GM12878 (cell line): ENCODE results near the gene UCP1. TPM values are rescaled to one million over a fixed set of nuclear protein-coding genes. Genes with fewer than 3 reads are reported as not detected.

Experiments
- ATAC-seq: fragments of 200-7000 bp; cut with Tn5 transposase; 3 replicates; pipeline ENCODE4 v1.9.1; 2020; ENCODE audit warnings: mild to moderate bottlenecking, moderate library complexity
- BruUV-seq: library from RNA; stranded (reverse); fragments of 400-500 nt; replicated peaks from 2 replicates; lab custom pipeline; 2021; lab: Mats Ljungman, UMichigan
- CTCF ChIA-PET: fragments of 300-600 bp; sonication (Branson Sonifier 250); formaldehyde crosslinking; extraction: SDS; loops from one replicate; lab custom pipeline; 2021; ENCODE audit warnings: inconsistent platforms; lab: Yijun Ruan, JAX
- POLR2A ChIA-PET: fragments of 350-600 bp; formaldehyde crosslinking; extraction: SDS; loops from one replicate; lab custom pipeline; 2021; ENCODE audit warnings: inconsistent platforms; lab: Charles Lee
- RAD21 ChIA-PET: fragments of 300-600 bp; sonication (Branson Sonifier 250); formaldehyde crosslinking; loops from one replicate; lab custom pipeline; 2023; ENCODE audit warnings: antibody characterized with exemption; ENCODE audit not compliant: unreplicated experiment; lab: Charles Lee
- SMC1A ChIA-PET: fragments of 300-600 bp; sonication (Branson Sonifier 250); formaldehyde crosslinking; loops from one replicate; lab custom pipeline; 2023; ENCODE audit not compliant: unreplicated experiment, uncharacterized antibody; lab: Charles Lee
- DNase-seq: peaks from one replicate; pipeline ENCODE4 v3.0.0-alpha.2; 2011; ENCODE audit warnings: low read depth, low spot score
- FAIRE-seq: peaks from 3 replicates; lab custom pipeline; 2011; peaks lifted over from hg19 to GRCh38; lab: Jason Lieb, UNC
- H2AFZ ChIP-seq: 2 replicates; pipeline ENCODE4 v1.6.0; 2011; ENCODE audit warnings: low read depth, low read length, control low read depth; ENCODE audit not compliant: control insufficient read depth
- H3K27ac ChIP-seq: 2 replicates; pipeline ENCODE4 v1.5.1; 2011; ENCODE audit warnings: control low read depth; ENCODE audit not compliant: control insufficient read depth, insufficient read depth
- H3K27me3 ChIP-seq, 2 experiments: replicated peaks in 1 of 2; 2 replicates each; pipeline versions ENCODE4 v1.6.0 to v1.6.1; 2011; ENCODE audit warnings: low read length in 1 of 2; ENCODE audit not compliant: control insufficient read depth in 2 of 2, insufficient read depth in 2 of 2
- H3K36me3 ChIP-seq, 2 experiments: 2 replicates each; pipeline ENCODE4 v1.5.1; 2011; ENCODE audit warnings: low read length in 1 of 2; ENCODE audit not compliant: control insufficient read depth in 2 of 2, insufficient read depth in 2 of 2
- H3K4me1 ChIP-seq: 2 replicates; pipeline ENCODE4 v1.6.1; 2011; ENCODE audit warnings: mild to moderate bottlenecking, low read length, moderate library complexity, mixed read lengths; ENCODE audit not compliant: control insufficient read depth, insufficient read depth
- H3K4me2 ChIP-seq: 2 replicates; pipeline ENCODE4 v1.6.0; 2011; ENCODE audit warnings: control low read depth; ENCODE audit not compliant: control insufficient read depth, insufficient read depth
- H3K4me3 ChIP-seq: fragments of 200-600 bp; sonication (generic); 2 replicates; pipeline ENCODE4 v1.5.1; 2016
- H3K79me2 ChIP-seq: 2 replicates; pipeline ENCODE4 v1.6.0; 2011; ENCODE audit warnings: low read length; ENCODE audit not compliant: control insufficient read depth, insufficient read depth
- H3K9ac ChIP-seq: 2 replicates; pipeline ENCODE4 v1.8.0; 2011; ENCODE audit warnings: low read length, control low read depth, mixed read lengths; ENCODE audit not compliant: control insufficient read depth, insufficient read depth
- H3K9me3 ChIP-seq: replicated peaks from 3 replicates; pipeline ENCODE4 v1.5.1; 2011; ENCODE audit warnings: mild to moderate bottlenecking, low read length; ENCODE audit not compliant: control insufficient read depth, insufficient read depth
- H4K20me1 ChIP-seq: 2 replicates; pipeline ENCODE4 v1.6.0; 2011; ENCODE audit not compliant: control insufficient read depth, insufficient read depth
- ATF7 ChIP-seq: fragments of 450-650 bp; IDR thresholded peaks from 2 replicates; pipeline ENCODE4 v1.6.1; 2016; ENCODE audit warnings: low read depth, mild to moderate bottlenecking
- BACH1 ChIP-seq: fragments of 450-650 bp; IDR thresholded peaks from 2 replicates; pipeline ENCODE4 v1.6.1; 2017; ENCODE audit warnings: mild to moderate bottlenecking, borderline replicate concordance
- BCL11A ChIP-seq: IDR thresholded peaks from 2 replicates; pipeline ENCODE4 v1.6.1; 2011; ENCODE audit warnings: low read depth, low read length
- CHD4 ChIP-seq: fragments of 200-600 bp; sonication (generic); IDR thresholded peaks from 2 replicates; pipeline ENCODE4 v1.6.1; 2016; ENCODE audit warnings: mild to moderate bottlenecking
- CREM ChIP-seq: IDR thresholded peaks from 2 replicates; pipeline ENCODE4 v1.6.1; 2014; ENCODE audit warnings: antibody characterized with exemption, low read depth
- EED ChIP-seq: sonication (generic); IDR thresholded peaks from 2 replicates; pipeline ENCODE4 v1.6.1; 2016; ENCODE audit warnings: antibody characterized with exemption, low read depth
- EZH2 ChIP-seq: IDR thresholded peaks from 2 replicates; pipeline ENCODE4 v1.6.1; 2012; ENCODE audit warnings: low read depth, mild to moderate bottlenecking, control low read depth, inconsistent platforms, low read length, borderline replicate concordance; ENCODE audit not compliant: control insufficient read depth
- FOXK2 ChIP-seq: fragments of 450-650 bp; IDR thresholded peaks from 2 replicates; pipeline ENCODE4 v1.6.1; 2017; ENCODE audit warnings: mild to moderate bottlenecking, moderate library complexity
- GABPA ChIP-seq: IDR thresholded peaks from 2 replicates; pipeline ENCODE4 v1.6.1; 2014; ENCODE audit warnings: antibody characterized with exemption, low read depth, mild to moderate bottlenecking, inconsistent platforms
- MXI1 ChIP-seq: fragments of 150-350 bp; IDR thresholded peaks from 2 replicates; pipeline ENCODE4 v1.6.1; 2011; ENCODE audit warnings: low read depth, mild to moderate bottlenecking, inconsistent platforms, low read length, improper control_type of control experiment
- NR2F1 ChIP-seq: fragments of 450-650 bp; conservative IDR thresholded peaks from 2 replicates; pipeline ENCODE4 v1.6.1; 2017; ENCODE audit warnings: mild to moderate bottlenecking
- PML ChIP-seq: IDR thresholded peaks from 2 replicates; pipeline ENCODE4 v1.6.1; 2012; ENCODE audit warnings: low read length, inconsistent platforms
- POLR2AphosphoS5 ChIP-seq: IDR thresholded peaks from 2 replicates; pipeline ENCODE4 v1.6.1; 2011; ENCODE audit warnings: mild to moderate bottlenecking, low read length, inconsistent platforms
- RUNX3 ChIP-seq: IDR thresholded peaks from 2 replicates; pipeline ENCODE4 v1.6.1; 2012; ENCODE audit warnings: low read length, inconsistent platforms
- SIX5 ChIP-seq: IDR thresholded peaks from 2 replicates; pipeline ENCODE4 v1.6.1; 2011; ENCODE audit warnings: mild to moderate bottlenecking, low read depth, low read length, moderate library complexity; ENCODE audit not compliant: severe bottlenecking
- SUPT20H ChIP-seq: IDR thresholded peaks from 2 replicates; pipeline ENCODE4 v1.6.1; 2011; ENCODE audit warnings: low read depth, mild to moderate bottlenecking, low read length, moderate library complexity, borderline replicate concordance; ENCODE audit not compliant: control insufficient read depth
- ZZZ3 ChIP-seq: IDR thresholded peaks from 2 replicates; pipeline ENCODE4 v1.6.1; 2011; ENCODE audit warnings: low read depth; ENCODE audit not compliant: control insufficient read depth, insufficient read length
- WGBS: methylation state at CpG from one replicate; pipeline ENCODE4 v1.1.6; 2016; ENCODE audit warnings: low lambda C conversion rate; ENCODE audit not compliant: insufficient replicate concordance, insufficient coverage; ENCODE audit errors: missing lambda C conversion rate; 5-methylcytosine and 5-hydroxymethylcytosine counted together
- in situ Hi-C: fragments of 300-500 bp; cut with MboI; formaldehyde crosslinking; loops from 9 replicates; pipeline ENCODE4 v1.14.3; 2018; ENCODE audit warnings: mixed read lengths
- intact Hi-C: fragments of 100-400 bp; cut with micrococcal nuclease; formaldehyde crosslinking; loops from one replicate; pipeline ENCODE4 v1.14.2; 2022; ENCODE audit not compliant: unreplicated experiment
- polyA plus RNA-seq, 11 experiments: library from polyadenylated mRNA; depleted of rRNA in 4 of 11; unstranded in 6 of 11; stranded (reverse) in 5 of 11; fragments of >200 nt; fragmentation: Nextera tagmentation in 4 of 11; fragmentation: Illumina TruSeq in 1 of 11; extraction: Ambion mirVana in 4 of 11; extraction: Trizol in 1 of 11; gene quantifications; 1 replicate in 1 of 11; 2 replicates in 10 of 11; pipeline versions ENCODE4 v1.2.1 to v1.2.3, GENCODE V29; 2011 to 2016; ENCODE audit warnings: inconsistent platforms in 2 of 11, missing spikeins in 2 of 11, low read depth in 1 of 11
- total RNA-seq, 4 experiments: library from RNA; depleted of rRNA in 3 of 4; stranded (reverse); fragments of >200 nt in 3 of 4; fragmentation: Illumina TruSeq in 1 of 4; extraction: Trizol in 1 of 4; gene quantifications; 2 replicates each; pipeline versions ENCODE4 v1.2.1 to v1.2.3, GENCODE V29; 2013 to 2021
- TF ChIP-seq, protein P1 (sequence below): IDR thresholded peaks from 2 replicates; pipeline ENCODE4 v1.6.1; 2011; ENCODE audit warnings: mild to moderate bottlenecking, low read depth, low read length, moderate library complexity; ENCODE audit not compliant: insufficient replicate concordance
- TF ChIP-seq, protein P2 (sequence below): fragments of 450-650 bp; IDR thresholded peaks from 2 replicates; pipeline ENCODE4 v1.6.1; 2016; ENCODE audit warnings: mild to moderate bottlenecking

UCP1 gene
- total and polyA plus RNA-seq, 10 of the 15 experiments (the other 5 are each of a cell fraction or from before 2014, with no cell fraction given) = not detected

GRCh38 chr4:140579278-140579677, 10.5 kb upstream of the UCP1 start:
- intact Hi-C loops (no loop called here), in situ Hi-C loops (no loop called here)
- no peak for FAIRE-seq

DNA sequence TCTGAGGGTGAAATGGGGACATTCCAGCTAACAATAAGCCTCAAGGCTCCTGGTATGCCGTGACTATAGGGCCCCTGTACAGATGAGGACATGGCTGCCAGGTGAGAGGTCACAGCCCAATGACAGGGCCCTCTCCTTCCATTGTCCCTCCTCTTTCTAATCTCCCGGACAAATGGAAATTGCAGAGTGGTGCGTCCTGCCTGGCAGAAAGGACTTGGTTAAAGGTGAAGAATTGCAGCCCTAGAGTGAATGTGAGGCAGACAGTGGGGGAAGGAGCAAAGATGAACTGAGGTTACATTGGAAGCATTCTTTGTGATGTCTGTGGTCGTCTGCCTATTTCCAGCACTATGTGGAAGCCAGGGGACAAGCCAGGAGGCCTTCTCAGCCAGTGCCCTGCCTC, 6.7 kb upstream of the UCP1 start:
- no TSS peak for BruUV-seq
- DNase-seq (no peak), FAIRE-seq (no peak), ATAC-seq (no peak)
- Histone ChIP-seq H3K4me1 (no peaks in the 10 kb centered on the region), H3K4me3 (no peak overlapping the region), H3K9me3 (peaks cover 3% of the 10 kb centered on the region; the same call in 2 of the 3 replicates), H3K79me2 (no peaks in the 10 kb centered on the region), H3K36me3 (no peaks in the 10 kb centered on the region), H3K9ac (no peak overlapping the region), H4K20me1 (no peaks in the 10 kb centered on the region), H3K27me3 (peaks cover 0 to 15% of the 10 kb centered on the region in 2 experiments; a peak in 3 of 4 replicates), H3K4me2 (no peak overlapping the region), H2AFZ (no peak overlapping the region), H3K27ac (no peak overlapping the region)
- CTCF ChIA-PET = no interaction called here
- SMC1A ChIA-PET = interaction anchor here (1.1 kb wide), 1 partner anchor 33 kb away, joined by 3 read pairs; no protein-coding TSS in a partner anchor
- WGBS = 3% methylated on average over 4 of the region's 4 CpGs
- TF ChIP-seq, protein P1, sequence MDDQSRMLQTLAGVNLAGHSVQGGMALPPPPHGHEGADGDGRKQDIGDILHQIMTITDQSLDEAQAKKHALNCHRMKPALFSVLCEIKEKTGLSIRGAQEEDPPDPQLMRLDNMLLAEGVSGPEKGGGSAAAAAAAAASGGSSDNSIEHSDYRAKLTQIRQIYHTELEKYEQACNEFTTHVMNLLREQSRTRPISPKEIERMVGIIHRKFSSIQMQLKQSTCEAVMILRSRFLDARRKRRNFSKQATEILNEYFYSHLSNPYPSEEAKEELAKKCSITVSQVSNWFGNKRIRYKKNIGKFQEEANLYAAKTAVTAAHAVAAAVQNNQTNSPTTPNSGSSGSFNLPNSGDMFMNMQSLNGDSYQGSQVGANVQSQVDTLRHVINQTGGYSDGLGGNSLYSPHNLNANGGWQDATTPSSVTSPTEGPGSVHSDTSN = no peak
- TF ChIP-seq, protein P2, sequence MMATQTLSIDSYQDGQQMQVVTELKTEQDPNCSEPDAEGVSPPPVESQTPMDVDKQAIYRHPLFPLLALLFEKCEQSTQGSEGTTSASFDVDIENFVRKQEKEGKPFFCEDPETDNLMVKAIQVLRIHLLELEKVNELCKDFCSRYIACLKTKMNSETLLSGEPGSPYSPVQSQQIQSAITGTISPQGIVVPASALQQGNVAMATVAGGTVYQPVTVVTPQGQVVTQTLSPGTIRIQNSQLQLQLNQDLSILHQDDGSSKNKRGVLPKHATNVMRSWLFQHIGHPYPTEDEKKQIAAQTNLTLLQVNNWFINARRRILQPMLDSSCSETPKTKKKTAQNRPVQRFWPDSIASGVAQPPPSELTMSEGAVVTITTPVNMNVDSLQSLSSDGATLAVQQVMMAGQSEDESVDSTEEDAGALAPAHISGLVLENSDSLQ = no peak
- no peak for TF ChIP-seq CHD4
- no peak for TF ChIP-seq PML
- TF ChIP-seq CREM = no peak
- no peak for TF ChIP-seq RUNX3
- no peak for TF ChIP-seq POLR2AphosphoS5
- TF ChIP-seq SIX5 = no peak
- TF ChIP-seq BCL11A = no peak
- TF ChIP-seq GABPA = no peak
- no peak for TF ChIP-seq FOXK2
- TF ChIP-seq ATF7 = no peak
- POLR2A ChIA-PET = no interaction called here
- RAD21 ChIA-PET = no interaction called here
- intact Hi-C loops (no loop called here), in situ Hi-C loops (no loop called here)

More at GRCh38 chr4:140579278-140579677, 10.5 kb upstream of the UCP1 start:
- DNase-seq (no peak), ATAC-seq (no peak)
- H3K4me3 ChIP-seq = no peak overlapping the region
- no peaks in the 10 kb centered on the region for H3K36me3 ChIP-seq
- H3K4me2 ChIP-seq = no peak overlapping the region
- ChIA-PET POLR2A (no interaction called here), RAD21 (no interaction called here), SMC1A (no interaction called here), CTCF (interaction anchor here (0.7 kb wide), 1 partner anchor 25 kb away, joined by 3 read pairs; no protein-coding TSS in a partner anchor)
- no TSS peak for BruUV-seq
- WGBS = 44% methylated on average over 27 of the region's 27 CpGs
- peaks cover 3 to 7% of the 10 kb centered on the region in 2 experiments for H3K27me3 ChIP-seq
- no peaks in the 10 kb centered on the region; the same call in 2 of the 3 replicates for H3K9me3 ChIP-seq
- no peak for TF ChIP-seq MXI1
- TF ChIP-seq SUPT20H = no peak
- no peak for TF ChIP-seq EZH2
- TF ChIP-seq ZZZ3 = no peak
- no peak for TF ChIP-seq CHD4
- no peak for TF ChIP-seq BACH1
- TF ChIP-seq NR2F1 = no peak
- TF ChIP-seq RUNX3 = no peak
- TF ChIP-seq EED = no peak
- no peaks in the 10 kb centered on the region for H4K20me1 ChIP-seq
- no peaks in the 10 kb centered on the region for H3K79me2 ChIP-seq
- H3K27ac ChIP-seq = no peak overlapping the region
- H3K4me1 ChIP-seq = no peaks in the 10 kb centered on the region
- no peak overlapping the region for H3K9ac ChIP-seq
- H2AFZ ChIP-seq = no peak overlapping the region
